ENCODE data around the gene EPAS1.

- TF ChIP-seq EP300 (IDR thresholded peaks at IDR 0.05), result no peak
- no peak for TF ChIP-seq POLR2AphosphoS5 (IDR thresholded peaks at IDR 0.05)
- TF ChIP-seq CTCF (IDR thresholded peaks at IDR 0.05), result no peak
These were observed 93.7 kb downstream of the EPAS1 start for GRCh38 chr2:46390901-46391395.
